ENCODE data around the gene FBXO31. TPM values are rescaled to one million over a fixed set of nuclear protein-coding genes. Genes with fewer than 3 reads are reported as not detected.

The FBXO31 gene
- total RNA-seq, 4 donors from 2014 or later = 89.4 to 241 (median 147) TPM

DNA sequence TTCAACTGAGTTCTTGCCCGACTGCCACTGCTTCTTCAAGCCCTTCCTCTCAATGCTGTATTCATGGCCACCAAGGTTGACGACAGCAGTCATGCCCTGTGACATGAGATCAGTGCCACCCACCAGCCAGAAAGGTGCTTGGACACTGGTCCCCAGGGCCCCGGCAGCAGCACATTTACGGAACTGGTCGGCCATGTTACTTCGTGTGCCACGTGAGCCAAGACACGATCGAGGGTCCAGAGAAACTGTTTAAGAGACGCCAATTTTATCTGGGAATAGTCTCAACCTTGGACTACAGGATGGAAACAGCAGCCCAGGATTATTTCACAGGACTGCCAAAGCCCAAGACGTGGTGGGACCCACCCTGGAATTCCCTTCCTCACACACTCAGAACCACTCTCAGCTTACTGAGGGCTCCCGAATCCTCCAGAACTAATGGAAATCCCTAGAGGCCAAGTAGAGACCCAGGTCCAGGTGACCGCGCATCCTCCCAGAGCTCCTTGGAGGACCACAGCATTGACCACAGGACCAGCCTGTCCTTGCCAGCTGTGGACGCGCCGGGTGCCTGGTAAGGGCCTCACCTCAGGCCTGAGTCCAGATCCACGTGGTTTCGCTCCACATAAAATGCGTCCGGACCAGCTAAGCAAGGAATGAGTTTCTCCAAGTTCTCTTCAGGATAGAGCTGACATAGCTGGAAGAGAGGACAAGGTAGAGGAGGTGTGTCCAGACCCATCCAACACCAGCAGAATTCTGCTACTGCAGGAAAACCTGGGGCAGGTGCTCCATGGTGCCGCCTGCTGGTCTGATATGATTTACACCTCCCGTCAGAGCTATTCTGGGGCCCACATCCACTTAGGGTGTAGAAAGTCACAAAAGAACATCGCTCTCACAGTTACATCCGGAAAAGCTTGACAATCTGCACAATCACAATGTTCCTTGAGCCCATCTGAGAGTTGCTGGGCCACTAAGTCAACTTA is 36.7 kb upstream of the FBXO31 start:
- no peak overlapping the region for H3K4me3 ChIP-seq
- H3K9me3 ChIP-seq = no peaks in the 10 kb centered on the region
- H3K36me3 ChIP-seq = peaks cover 2 to 92% (median 11%) of the 10 kb centered on the region in 3 donors
- TF ChIP-seq, protein P1, sequence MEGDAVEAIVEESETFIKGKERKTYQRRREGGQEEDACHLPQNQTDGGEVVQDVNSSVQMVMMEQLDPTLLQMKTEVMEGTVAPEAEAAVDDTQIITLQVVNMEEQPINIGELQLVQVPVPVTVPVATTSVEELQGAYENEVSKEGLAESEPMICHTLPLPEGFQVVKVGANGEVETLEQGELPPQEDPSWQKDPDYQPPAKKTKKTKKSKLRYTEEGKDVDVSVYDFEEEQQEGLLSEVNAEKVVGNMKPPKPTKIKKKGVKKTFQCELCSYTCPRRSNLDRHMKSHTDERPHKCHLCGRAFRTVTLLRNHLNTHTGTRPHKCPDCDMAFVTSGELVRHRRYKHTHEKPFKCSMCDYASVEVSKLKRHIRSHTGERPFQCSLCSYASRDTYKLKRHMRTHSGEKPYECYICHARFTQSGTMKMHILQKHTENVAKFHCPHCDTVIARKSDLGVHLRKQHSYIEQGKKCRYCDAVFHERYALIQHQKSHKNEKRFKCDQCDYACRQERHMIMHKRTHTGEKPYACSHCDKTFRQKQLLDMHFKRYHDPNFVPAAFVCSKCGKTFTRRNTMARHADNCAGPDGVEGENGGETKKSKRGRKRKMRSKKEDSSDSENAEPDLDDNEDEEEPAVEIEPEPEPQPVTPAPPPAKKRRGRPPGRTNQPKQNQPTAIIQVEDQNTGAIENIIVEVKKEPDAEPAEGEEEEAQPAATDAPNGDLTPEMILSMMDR (IDR thresholded peaks at IDR 0.05) = no peak
- no peak for TF ChIP-seq EP300 (IDR thresholded peaks at IDR 0.05)
- TF ChIP-seq POLR2A (IDR thresholded peaks at IDR 0.05) = no peak
- WGBS, 2 donors = 87 to 95% methylated on average over 22 to 25 of the region's 25 CpGs
- no peak for DNase-seq (ENCODE audit: low spot score in 2 of 2)
- no peak overlapping the region for H3K27ac ChIP-seq
- no peaks in the 10 kb centered on the region for H3K27me3 ChIP-seq
- H3K4me1 ChIP-seq = no peaks in the 10 kb centered on the region

DNA sequence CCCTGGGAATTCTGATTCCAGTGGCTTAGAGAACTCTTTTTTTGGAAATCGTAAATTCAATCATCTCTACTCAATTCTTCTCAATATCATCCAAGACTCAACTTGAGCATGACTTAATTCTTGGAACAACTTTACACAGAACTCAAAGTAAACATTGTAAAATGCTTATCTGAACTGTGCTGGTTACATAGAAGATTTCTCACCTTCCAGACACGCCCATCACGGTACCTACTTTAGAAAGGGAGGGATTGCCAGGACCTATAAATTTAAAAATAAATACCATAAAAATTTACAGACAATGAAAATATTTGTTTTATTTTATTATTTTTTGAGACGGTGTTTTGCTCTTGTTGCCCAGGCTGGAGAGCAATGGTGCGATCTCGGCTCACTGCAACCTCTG is 35.1 kb upstream of the FBXO31 start:
- peaks cover 2 to 96% (median 11%) of the 10 kb centered on the region in 3 donors for H3K36me3 ChIP-seq
- no peaks in the 10 kb centered on the region for H3K27me3 ChIP-seq
- no peaks in the 10 kb centered on the region for H3K9me3 ChIP-seq
- TF ChIP-seq, protein P1 (IDR thresholded peaks at IDR 0.05) = no peak
- TF ChIP-seq EP300 (IDR thresholded peaks at IDR 0.05) = no peak
- TF ChIP-seq POLR2A (IDR thresholded peaks at IDR 0.05) = no peak
- DNase-seq (ENCODE audit: low spot score in 2 of 2) = no peak
- H3K4me1 ChIP-seq = no peaks in the 10 kb centered on the region
- H3K27ac ChIP-seq = no peak overlapping the region
- H3K4me3 ChIP-seq = no peak overlapping the region
- WGBS, 2 donors = 77 to 78% methylated on average over 6 of the region's 6 CpGs

DNA sequence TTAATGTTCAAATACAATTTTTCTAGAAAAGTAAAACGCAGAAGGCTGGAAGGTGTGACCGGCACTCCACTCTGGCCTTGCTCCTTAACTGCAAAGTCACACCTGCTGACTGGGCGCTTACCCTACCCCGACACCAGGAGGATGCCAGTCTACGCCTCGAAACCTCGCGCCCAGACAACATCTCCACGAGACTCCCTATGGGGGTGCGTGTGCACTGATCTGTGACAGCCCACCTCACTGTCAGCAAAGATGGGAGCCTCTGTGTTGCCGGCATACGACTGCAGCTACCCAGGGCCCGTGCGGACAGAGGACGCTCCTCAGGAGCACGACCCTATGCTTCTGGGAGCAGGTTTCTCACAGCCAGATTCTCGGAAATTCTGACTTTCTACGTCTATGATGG is 34.6 kb upstream of the FBXO31 start:
- Histone ChIP-seq H3K36me3 (peaks cover 2 to 96% (median 11%) of the 10 kb centered on the region in 3 donors), H3K4me1 (no peaks in the 10 kb centered on the region), H3K27ac (no peak overlapping the region), H3K4me3 (no peak overlapping the region), H3K27me3 (no peaks in the 10 kb centered on the region), H3K9me3 (no peaks in the 10 kb centered on the region)
- TF ChIP-seq, protein P1 (IDR thresholded peaks at IDR 0.05) = no peak
- TF ChIP-seq EP300 (IDR thresholded peaks at IDR 0.05) = no peak
- TF ChIP-seq POLR2A (IDR thresholded peaks at IDR 0.05) = no peak
- 91 to 95% methylated on average over 18 of the region's 18 CpGs for WGBS, 2 donors
- no peak for DNase-seq (ENCODE audit: low spot score in 2 of 2)

DNA sequence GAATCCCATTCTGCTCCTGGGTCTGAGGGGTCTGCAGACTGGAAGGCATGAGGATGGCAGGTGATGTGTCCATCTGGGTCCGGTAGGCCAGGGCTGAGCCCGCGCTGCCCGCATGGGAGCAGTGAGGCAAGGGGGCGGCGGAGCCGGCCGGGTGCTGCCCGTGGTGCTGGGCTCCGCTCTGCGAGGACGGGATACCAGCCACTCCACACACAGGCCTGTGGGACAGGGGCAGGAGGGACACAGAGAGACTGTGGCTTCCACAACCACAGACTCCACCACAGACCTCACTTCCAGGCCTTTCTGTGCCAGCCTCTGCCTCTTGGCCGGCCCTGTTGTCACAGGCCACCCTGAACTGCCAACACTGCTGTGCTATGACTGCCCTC is 33.9 kb upstream of the FBXO31 start:
- DNase-seq (ENCODE audit: low spot score in 2 of 2) = no peak
- Histone ChIP-seq H3K27me3 (no peaks in the 10 kb centered on the region), H3K27ac (no peak overlapping the region), H3K4me1 (no peaks in the 10 kb centered on the region), H3K9me3 (no peaks in the 10 kb centered on the region), H3K36me3 (peaks cover 2 to 96% (median 13%) of the 10 kb centered on the region in 3 donors), H3K4me3 (no peak overlapping the region)
- TF ChIP-seq EP300 (IDR thresholded peaks at IDR 0.05) (no peak), POLR2A (IDR thresholded peaks at IDR 0.05) (no peak)
- TF ChIP-seq, protein P1 (IDR thresholded peaks at IDR 0.05) = no peak
- WGBS, 2 donors = 88 to 93% methylated on average over 1 to 10 of the region's 13 CpGs
